GM18505 (cell line): ENCODE results near the gene SOX8.

Source experiments
- ATAC-seq: cut with Tn5 transposase; IDR thresholded peaks from one replicate; pipeline ENCODE4 v1.9.1; 2021; ENCODE audit not compliant: unreplicated experiment
- POLR2A ChIP-seq: IDR thresholded peaks from 4 replicates; pipeline ENCODE4 v1.6.1; 2011; ENCODE audit warnings: borderline replicate concordance; ENCODE audit not compliant: insufficient read depth, insufficient read length; ENCODE audit errors: extremely low read depth

The SOX8 gene

GRCh38 chr16:964356-965035 lies 17.1 kb upstream of the SOX8 start:
- ATAC-seq = no peak

GRCh38 chr16:965036-965395 lies 16.6 kb upstream of the SOX8 start:
- TF ChIP-seq POLR2A = no peak
- ATAC-seq = no peak

More at GRCh38 chr16:964356-965035, 17.1 kb upstream of the SOX8 start:
- no peak for TF ChIP-seq POLR2A

- ATAC-seq = no peak
- no peak for TF ChIP-seq POLR2A
These were observed 16.1 kb upstream of the SOX8 start for GRCh38 chr16:965487-965886.

GRCh38 chr16:966035-966434 lies 15.5 kb upstream of the SOX8 start:
- TF ChIP-seq POLR2A = no peak
- no peak for ATAC-seq

GRCh38 chr16:966505-966904 lies 15.1 kb upstream of the SOX8 start:
- no peak for TF ChIP-seq POLR2A
- no peak for ATAC-seq

GRCh38 chr16:967077-967541 lies 14.5 kb upstream of the SOX8 start:
- no peak for ATAC-seq
- TF ChIP-seq POLR2A = no peak

GRCh38 chr16:967546-968295 lies 13.8 kb upstream of the SOX8 start:
- ATAC-seq = no peak
- no peak for TF ChIP-seq POLR2A

GRCh38 chr16:968620-969019 lies 12.9 kb upstream of the SOX8 start:
- no peak for ATAC-seq
- TF ChIP-seq POLR2A = no peak

- TF ChIP-seq POLR2A = no peak
- ATAC-seq = no peak
These were observed 11.8 kb upstream of the SOX8 start for GRCh38 chr16:969508-970385.

- TF ChIP-seq POLR2A = no peak
- ATAC-seq = peak; percentile 15
These were observed 11.2 kb upstream of the SOX8 start for GRCh38 chr16:970386-970765.

- peak; percentile 86 for TF ChIP-seq POLR2A
- ATAC-seq = peak; percentile 74
These were observed 10.6 kb upstream of the SOX8 start, which contains the start of gene LMF1 for GRCh38 chr16:970766-971581. TSS of gene LMF1 (minus strand) at chr16:970984. CDS start at chr16:970980, 4 bp downstream.

GRCh38 chr16:971582-971905 lies 10.0 kb upstream of the SOX8 start:
- ATAC-seq = no peak
- no peak for TF ChIP-seq POLR2A

GRCh38 chr16:971981-972315 lies 9.6 kb upstream of the SOX8 start:
- ATAC-seq = no peak
- TF ChIP-seq POLR2A = no peak
